IPS DF 6.9 (cell line): ENCODE data around the gene CDH5.
"Not testable (repeated sequence)": the region's sequence is repeated elsewhere in the genome, so short reads cannot be mapped to it uniquely, and the experiment has no call there.

Source experiments
- DNase-seq: peaks from one replicate; pipeline ENCODE4 v3.0.0-alpha.2; 2013; ENCODE audit warnings: low read depth, low spot score
- H3K27ac ChIP-seq: one replicate; pipeline ENCODE4 v1.5.1; 2013; ENCODE audit warnings: low read length, control low read depth
- H3K27me3 ChIP-seq: 2 replicates; pipeline ENCODE4 v1.6.1; 2013; ENCODE audit warnings: mild to moderate bottlenecking, low read length; ENCODE audit not compliant: control insufficient read depth, insufficient read depth
- H3K36me3 ChIP-seq: 2 replicates; pipeline ENCODE4 v1.6.1; 2013; ENCODE audit warnings: low read length; ENCODE audit not compliant: control insufficient read depth, insufficient read depth
- H3K4me1 ChIP-seq: 2 replicates; pipeline ENCODE4 v1.6.1; 2013; ENCODE audit warnings: low read length; ENCODE audit not compliant: control insufficient read depth, insufficient read depth
- H3K4me3 ChIP-seq: 2 replicates; pipeline ENCODE4 v1.5.1; 2013; ENCODE audit warnings: mild to moderate bottlenecking, low read length
- H3K9me3 ChIP-seq: 2 replicates; pipeline ENCODE4 v1.6.1; 2013; ENCODE audit warnings: low read length, inconsistent platforms; ENCODE audit not compliant: control insufficient read depth, insufficient read depth
- WGBS: extraction: QIAGEN DNeasy Blood & Tissue Kit; methylation state at CpG from one replicate; pipeline ENCODE4 v1.1.7; 2013; ENCODE audit warnings: mixed read lengths, missing lambda C conversion rate; ENCODE audit not compliant: insufficient read length, insufficient coverage; 5-methylcytosine and 5-hydroxymethylcytosine counted together

Gene CDH5

GRCh38 chr16:66440271-66440802 is 73.8 kb downstream of the CDH5 start:
- H3K36me3 ChIP-seq = no peaks in the 10 kb centered on the region
- H3K9me3 ChIP-seq = no peaks in the 10 kb centered on the region
- DNase-seq = no peak
- WGBS = no CpG with 5 or more reads among the region's 10 CpGs
- no peak overlapping the region for H3K4me3 ChIP-seq
- no peaks in the 10 kb centered on the region for H3K27me3 ChIP-seq
- H3K27ac ChIP-seq = no peak overlapping the region
- no peaks in the 10 kb centered on the region for H3K4me1 ChIP-seq

DNA sequence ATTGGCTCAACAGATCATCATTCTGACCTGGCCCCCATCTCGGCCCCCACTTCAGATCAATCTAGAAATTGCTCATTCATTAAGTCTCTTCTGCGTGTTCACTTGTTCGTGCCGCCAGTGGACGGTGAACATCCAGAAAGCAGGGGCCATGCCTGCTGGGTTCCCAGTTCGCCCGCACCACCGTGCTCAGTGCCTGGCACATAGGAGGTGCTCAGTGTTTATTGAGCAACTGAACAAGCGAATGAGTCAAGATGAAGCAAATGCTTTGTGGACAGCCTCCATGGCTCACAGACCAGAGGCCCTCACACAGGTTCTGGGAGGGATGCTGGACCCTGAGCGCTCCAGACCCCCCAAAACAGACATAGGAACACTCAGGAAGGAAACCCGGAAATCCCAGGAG is 74.5 kb downstream of the CDH5 start:
- no peak for DNase-seq
- no CpG with 5 or more reads among the region's 11 CpGs for WGBS
- H3K27ac ChIP-seq = no peak overlapping the region
- no peaks in the 10 kb centered on the region for H3K9me3 ChIP-seq
- no peaks in the 10 kb centered on the region for H3K27me3 ChIP-seq
- no peaks in the 10 kb centered on the region for H3K4me1 ChIP-seq
- H3K4me3 ChIP-seq = no peak overlapping the region
- H3K36me3 ChIP-seq = no peaks in the 10 kb centered on the region

DNA sequence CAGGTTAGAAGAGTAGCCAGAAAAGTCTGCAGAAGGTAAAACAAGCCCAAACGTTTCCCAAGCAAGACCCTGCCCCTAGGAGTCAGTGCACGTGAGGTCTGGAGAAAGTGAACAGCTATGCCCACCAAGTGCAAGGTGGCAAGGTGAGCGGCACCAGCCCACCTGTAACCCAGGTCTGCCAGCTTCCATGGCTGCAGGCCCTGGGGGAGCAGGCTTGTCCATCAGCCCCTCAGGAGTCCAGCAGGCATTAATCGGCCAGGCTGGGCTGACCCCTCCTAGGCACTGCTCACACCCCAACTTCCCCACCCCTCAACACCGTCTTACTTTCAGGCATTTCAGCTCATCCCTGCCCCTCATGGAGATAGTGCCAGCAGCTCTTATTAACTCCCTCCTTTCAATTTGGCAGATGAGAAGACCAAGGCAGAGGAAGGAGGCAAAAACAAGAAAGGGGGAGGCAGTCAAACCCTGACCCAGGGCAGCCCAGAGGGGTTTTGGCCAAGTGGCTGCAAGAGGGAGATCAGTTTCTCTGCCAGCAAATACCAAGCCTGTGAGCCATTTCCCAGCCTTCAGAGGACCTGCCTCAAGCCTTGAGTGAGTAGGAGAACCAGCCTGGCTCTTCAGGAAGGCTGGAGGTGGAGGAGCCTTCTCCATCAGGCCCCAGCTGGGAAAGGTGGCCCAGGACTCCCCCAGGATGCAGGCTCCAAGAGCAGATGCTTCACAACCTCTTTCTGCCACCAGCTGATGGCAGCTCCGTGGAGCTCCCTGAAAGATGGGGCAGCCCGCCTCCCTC is 75.3 kb downstream of the CDH5 start:
- no CpG with 5 or more reads among the region's 7 CpGs for WGBS
- no peak overlapping the region for H3K27ac ChIP-seq
- H3K9me3 ChIP-seq = no peaks in the 10 kb centered on the region
- no peak for DNase-seq
- H3K4me3 ChIP-seq = no peak overlapping the region
- no peaks in the 10 kb centered on the region for H3K27me3 ChIP-seq
- H3K36me3 ChIP-seq = no peaks in the 10 kb centered on the region
- no peaks in the 10 kb centered on the region for H3K4me1 ChIP-seq

- H3K9me3 ChIP-seq = no peaks in the 10 kb centered on the region
- no peak for DNase-seq
- WGBS = no CpG with 5 or more reads among the region's 6 CpGs
- H3K27me3 ChIP-seq = no peaks in the 10 kb centered on the region; the same call in 1 of the 2 replicates
- H3K36me3 ChIP-seq = no peaks in the 10 kb centered on the region
- no peak overlapping the region for H3K27ac ChIP-seq
- no peak overlapping the region for H3K4me3 ChIP-seq
- no peaks in the 10 kb centered on the region for H3K4me1 ChIP-seq
Observed at GRCh38 chr16:66442502-66443268, 76.2 kb downstream of the CDH5 start.

- Histone ChIP-seq H3K27me3 (no peaks in the 10 kb centered on the region; the same call in 1 of the 2 replicates), H3K36me3 (no peaks in the 10 kb centered on the region), H3K9me3 (no peaks in the 10 kb centered on the region), H3K27ac (no peak overlapping the region), H3K4me1 (no peaks in the 10 kb centered on the region), H3K4me3 (no peak overlapping the region)
- WGBS = no CpG with 5 or more reads among the region's 3 CpGs
- DNase-seq = no peak
Observed at GRCh38 chr16:66443269-66443652, 76.8 kb downstream of the CDH5 start.

- no peaks in the 10 kb centered on the region for H3K9me3 ChIP-seq
- H3K4me3 ChIP-seq = no peak overlapping the region
- no CpG with 5 or more reads among the region's 3 CpGs for WGBS
- DNase-seq = no peak
- no peak overlapping the region for H3K27ac ChIP-seq
- H3K4me1 ChIP-seq = no peaks in the 10 kb centered on the region
- H3K27me3 ChIP-seq = no peaks in the 10 kb centered on the region; the same call in 1 of the 2 replicates
- H3K36me3 ChIP-seq = no peaks in the 10 kb centered on the region
Observed at GRCh38 chr16:66444049-66444481, 77.6 kb downstream of the CDH5 start.

- Histone ChIP-seq H3K9me3 (no peaks in the 10 kb centered on the region), H3K4me3 (no peak overlapping the region), H3K4me1 (no peaks in the 10 kb centered on the region), H3K27ac (no peak overlapping the region), H3K27me3 (no peaks in the 10 kb centered on the region; the same call in 1 of the 2 replicates), H3K36me3 (no peaks in the 10 kb centered on the region)
- WGBS = no CpG with 5 or more reads among the region's 1 CpG
- no peak for DNase-seq
Observed at GRCh38 chr16:66446737-66447136, 80.2 kb downstream of the CDH5 start.

GRCh38 chr16:66447491-66447890 is 81.0 kb downstream of the CDH5 start:
- Histone ChIP-seq H3K36me3 (no peaks in the 10 kb centered on the region), H3K27me3 (no peaks in the 10 kb centered on the region; the same call in 1 of the 2 replicates), H3K4me3 (no peak overlapping the region), H3K9me3 (no peaks in the 10 kb centered on the region), H3K27ac (no peak overlapping the region), H3K4me1 (no peaks in the 10 kb centered on the region)
- DNase-seq = no peak

- Histone ChIP-seq H3K36me3 (no peaks in the 10 kb centered on the region), H3K27ac (no peak overlapping the region), H3K9me3 (no peaks in the 10 kb centered on the region), H3K4me1 (no peaks in the 10 kb centered on the region), H3K27me3 (no peaks in the 10 kb centered on the region; the same call in 1 of the 2 replicates), H3K4me3 (no peak overlapping the region)
- no CpG with 5 or more reads among the region's 3 CpGs for WGBS
- DNase-seq = no peak
Observed at GRCh38 chr16:66451548-66451947, 85.1 kb downstream of the CDH5 start.

DNA sequence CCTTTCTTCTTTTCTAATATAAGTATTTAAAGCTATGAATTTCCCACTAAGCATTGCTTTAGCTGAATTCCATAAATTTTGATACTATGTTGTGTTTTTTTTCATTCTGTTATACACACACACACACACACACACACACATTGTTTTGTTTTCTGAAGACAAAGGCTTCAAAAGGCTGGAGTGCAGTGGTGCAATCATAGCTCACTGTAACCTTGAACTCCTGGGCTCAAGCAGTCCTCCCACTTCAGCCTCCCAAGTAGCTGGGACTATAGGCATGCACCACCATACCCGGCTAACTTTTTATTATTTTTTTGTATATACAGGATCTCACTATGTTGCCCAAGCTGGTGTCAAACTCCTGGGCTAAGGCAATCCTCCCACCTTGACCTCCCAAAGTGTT is 86.7 kb downstream of the CDH5 start:
- no CpG with 5 or more reads among the region's 1 CpG for WGBS
- H3K27ac ChIP-seq, H3K4me3 ChIP-seq, H3K36me3 ChIP-seq, H3K9me3 ChIP-seq, DNase-seq, H3K27me3 ChIP-seq, H3K4me1 ChIP-seq: not testable (repeated sequence)
